Testis (tissue), 2 donors: ENCODE results near the gene PITRM1.

Source experiments
- CTCF ChIP-seq, 3 experiments: fragments of 450-650 bp in 2 of 3; fragments of 200-600 bp in 1 of 3; sonication (generic) in 1 of 3; IDR thresholded peaks; one replicate each; pipeline ENCODE4 v1.5.1; 2016 to 2019; ENCODE audit warnings: antibody characterized with exemption in 3 of 3, mild to moderate bottlenecking in 2 of 3, moderate library complexity in 1 of 3
- POLR2A ChIP-seq: fragments of 450-650 bp; IDR thresholded peaks from one replicate; pipeline ENCODE4 v1.6.1; 2017; ENCODE audit warnings: antibody characterized with exemption, mild to moderate bottlenecking, moderate library complexity

GRCh38 chr10:3210251-3210877 is 37.8 kb upstream of the PITRM1 start:
- TF ChIP-seq CTCF (IDR thresholded peaks at IDR 0.05) (no peak), POLR2A (no peak)
